GM13976 (cell line): ENCODE data around the gene NEIL1.
"Not testable (repeated sequence)": the region's sequence is repeated elsewhere in the genome, so short reads cannot be mapped to it uniquely, and the experiment has no call there.

Experiments
- DNase-seq: peaks from one replicate; pipeline ENCODE4 v3.0.0; 2012; ENCODE audit warnings: low spot score
- in situ Hi-C: fragments of 300-500 bp; cut with MboI; formaldehyde crosslinking; loops from one replicate; pipeline ENCODE4 v1.12.0; 2022; ENCODE audit warnings: low sequenced_read_pairs, mixed read lengths, inconsistent platforms; ENCODE audit not compliant: unreplicated experiment
- TF ChIP-seq, protein P1 (sequence below): IDR thresholded peaks from 2 replicates; pipeline ENCODE4 v1.5.1; 2012; ENCODE audit warnings: borderline replicate concordance, mild to moderate bottlenecking; ENCODE audit not compliant: insufficient read depth; ENCODE audit errors: extremely low read depth, missing control alignments, control extremely low read depth

The NEIL1 gene

DNA sequence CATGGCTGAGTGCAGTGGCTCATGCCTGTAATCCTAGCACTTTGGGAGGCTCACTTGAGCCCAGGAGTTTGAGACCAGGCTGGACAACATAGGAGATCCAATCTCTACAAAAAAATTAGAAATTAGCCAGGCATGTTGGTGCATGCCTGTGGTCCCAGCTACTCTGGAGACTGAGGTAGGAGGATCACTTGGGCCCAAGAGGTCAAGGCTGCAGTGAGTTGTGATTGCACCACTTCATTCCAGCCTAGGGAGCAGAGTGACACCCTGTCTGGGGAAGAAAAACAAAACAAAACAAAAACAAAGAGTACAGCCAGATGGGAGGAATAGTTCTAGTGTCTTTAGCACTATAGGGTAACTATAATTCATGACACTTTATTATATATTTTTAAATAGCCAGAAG, 37.1 kb upstream of the NEIL1 start:
- no peak for DNase-seq
- TF ChIP-seq, protein P1, sequence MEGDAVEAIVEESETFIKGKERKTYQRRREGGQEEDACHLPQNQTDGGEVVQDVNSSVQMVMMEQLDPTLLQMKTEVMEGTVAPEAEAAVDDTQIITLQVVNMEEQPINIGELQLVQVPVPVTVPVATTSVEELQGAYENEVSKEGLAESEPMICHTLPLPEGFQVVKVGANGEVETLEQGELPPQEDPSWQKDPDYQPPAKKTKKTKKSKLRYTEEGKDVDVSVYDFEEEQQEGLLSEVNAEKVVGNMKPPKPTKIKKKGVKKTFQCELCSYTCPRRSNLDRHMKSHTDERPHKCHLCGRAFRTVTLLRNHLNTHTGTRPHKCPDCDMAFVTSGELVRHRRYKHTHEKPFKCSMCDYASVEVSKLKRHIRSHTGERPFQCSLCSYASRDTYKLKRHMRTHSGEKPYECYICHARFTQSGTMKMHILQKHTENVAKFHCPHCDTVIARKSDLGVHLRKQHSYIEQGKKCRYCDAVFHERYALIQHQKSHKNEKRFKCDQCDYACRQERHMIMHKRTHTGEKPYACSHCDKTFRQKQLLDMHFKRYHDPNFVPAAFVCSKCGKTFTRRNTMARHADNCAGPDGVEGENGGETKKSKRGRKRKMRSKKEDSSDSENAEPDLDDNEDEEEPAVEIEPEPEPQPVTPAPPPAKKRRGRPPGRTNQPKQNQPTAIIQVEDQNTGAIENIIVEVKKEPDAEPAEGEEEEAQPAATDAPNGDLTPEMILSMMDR, result no peak
- in situ Hi-C loops, result loop anchor here (10.0 kb wide), 1 partner anchor 285 kb away; the partner anchor contains the start of gene PPCDC

DNA sequence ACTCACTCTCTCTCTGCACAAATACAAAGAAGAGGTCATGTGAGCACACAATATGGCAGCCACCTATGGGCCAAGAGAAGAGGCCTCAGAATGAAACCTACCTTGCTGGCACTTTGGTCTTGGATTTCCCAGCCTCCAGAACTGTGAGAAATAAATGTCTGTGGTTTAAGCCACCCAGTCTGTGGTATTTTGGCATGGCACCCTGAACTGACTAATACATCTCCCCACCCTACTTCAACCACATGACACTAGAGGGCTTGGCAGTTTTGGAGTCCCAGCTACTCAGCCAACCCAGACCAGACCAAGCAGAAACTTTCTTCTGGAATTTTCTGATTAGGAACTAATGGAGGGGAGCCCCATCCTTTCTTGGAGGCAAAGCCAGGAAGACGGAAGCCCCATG, 34.3 kb upstream of the NEIL1 start:
- in situ Hi-C loops, DNase-seq: not testable (repeated sequence)

DNA sequence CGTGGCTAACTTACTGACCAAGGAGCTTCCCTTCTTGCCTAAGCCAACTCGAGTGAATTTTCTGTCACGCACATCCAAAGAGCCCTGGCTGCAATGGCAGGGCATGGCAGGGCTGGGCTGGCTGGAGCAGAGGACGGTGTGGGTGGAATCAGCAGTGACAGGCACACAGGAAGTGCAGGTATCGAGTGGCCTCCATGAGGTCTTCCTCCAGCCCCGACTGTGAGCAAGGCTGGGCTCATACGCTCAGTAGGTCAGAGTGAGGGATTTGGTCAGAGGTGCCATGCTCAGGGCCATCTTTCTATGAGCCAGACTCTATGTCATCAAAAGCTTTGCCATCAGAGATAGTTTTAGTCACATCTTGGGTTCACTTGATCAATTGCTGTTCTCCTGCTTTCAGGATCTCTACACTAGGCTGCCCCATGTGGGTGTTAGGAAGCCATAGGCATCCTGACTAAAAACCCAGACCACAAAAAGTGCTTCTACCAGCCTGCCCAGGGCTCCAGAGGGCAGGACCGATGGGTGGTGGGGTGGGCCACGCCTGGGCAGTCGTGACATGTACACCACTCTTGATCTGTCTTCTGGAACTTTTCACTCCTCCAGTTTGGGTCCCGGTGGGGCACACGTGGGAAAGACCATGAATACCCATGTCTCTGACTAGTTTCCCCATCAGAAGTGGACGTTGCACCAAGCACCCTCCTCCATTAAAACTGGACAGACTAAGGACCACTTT, 33.6 kb upstream of the NEIL1 start:
- DNase-seq, result no peak
- in situ Hi-C loops, result no loop called here

DNA sequence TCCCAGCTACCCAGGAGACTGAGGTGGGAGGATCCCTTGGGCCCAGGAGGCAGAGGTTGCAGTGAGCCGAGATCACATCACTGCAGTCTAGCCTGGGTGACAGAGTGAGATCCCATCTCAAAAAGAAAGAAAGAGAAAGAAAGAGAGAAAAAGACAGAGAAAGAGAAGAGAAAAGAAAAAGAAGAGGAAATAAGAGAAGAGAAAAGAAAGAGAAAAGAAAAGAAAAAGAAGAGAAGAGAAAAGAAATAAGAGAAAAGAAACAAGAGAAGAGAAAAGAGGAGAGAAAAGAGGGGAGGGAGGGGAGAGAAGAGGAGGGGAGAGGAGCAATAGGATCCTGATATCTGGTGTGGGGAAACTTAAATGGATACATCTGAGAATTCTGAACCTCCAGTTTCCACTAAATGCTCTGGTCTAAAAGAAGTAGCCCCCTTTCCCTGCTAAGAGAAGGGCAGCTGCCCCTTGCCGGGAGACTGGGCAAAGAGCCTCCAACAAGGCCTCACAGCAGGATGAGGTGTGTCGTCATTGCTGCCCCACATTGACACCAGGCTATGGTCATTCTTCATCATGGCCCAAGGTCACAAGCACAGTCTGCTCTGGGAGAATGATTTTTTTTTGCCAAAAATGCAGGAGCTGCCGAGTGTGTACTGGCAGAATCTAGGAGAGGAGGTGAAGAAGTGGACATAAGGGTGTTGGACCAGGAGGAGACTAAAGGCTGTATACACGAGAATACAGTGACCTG, 32.1 kb upstream of the NEIL1 start:
- in situ Hi-C loops, result no loop called here

More for the DNA sequence above, 33.6 kb upstream of the NEIL1 start:
- TF ChIP-seq, protein P1, result no peak

DNA sequence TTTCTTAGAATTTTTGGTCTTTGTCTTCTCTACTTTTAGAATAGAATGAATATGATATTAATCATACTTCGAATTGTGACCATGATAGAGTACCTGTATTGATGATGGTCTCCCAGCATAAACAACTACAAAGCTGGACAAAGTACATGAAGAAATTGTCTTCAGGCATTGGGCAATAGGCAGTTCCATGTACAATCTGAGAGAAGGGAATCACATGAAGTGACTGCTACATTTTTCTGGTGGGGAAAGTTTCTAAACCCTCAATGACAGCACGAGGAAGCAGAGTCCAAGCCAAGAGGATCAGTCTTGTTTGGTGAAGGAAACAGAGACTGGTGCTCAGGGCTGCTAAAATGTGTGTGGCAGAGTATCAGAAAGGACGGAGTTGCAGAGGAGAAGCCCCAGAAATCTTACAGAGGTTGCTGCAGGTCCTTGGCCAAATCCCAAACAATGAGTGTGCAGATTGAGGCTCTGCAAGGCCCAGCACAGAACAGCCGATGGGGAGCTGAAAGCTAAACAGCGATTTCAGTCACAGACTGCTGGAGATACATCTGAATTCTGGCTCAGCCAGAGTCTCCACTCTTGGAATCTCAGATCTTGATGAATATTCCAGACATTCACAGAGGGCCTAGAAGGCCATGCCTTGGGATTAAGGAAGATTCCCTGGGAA, 27.5 kb upstream of the NEIL1 start:
- in situ Hi-C loops, DNase-seq: not testable (repeated sequence)

More for the DNA sequence above, 32.1 kb upstream of the NEIL1 start:
- no peak for DNase-seq
- TF ChIP-seq, protein P1, result no peak

DNA sequence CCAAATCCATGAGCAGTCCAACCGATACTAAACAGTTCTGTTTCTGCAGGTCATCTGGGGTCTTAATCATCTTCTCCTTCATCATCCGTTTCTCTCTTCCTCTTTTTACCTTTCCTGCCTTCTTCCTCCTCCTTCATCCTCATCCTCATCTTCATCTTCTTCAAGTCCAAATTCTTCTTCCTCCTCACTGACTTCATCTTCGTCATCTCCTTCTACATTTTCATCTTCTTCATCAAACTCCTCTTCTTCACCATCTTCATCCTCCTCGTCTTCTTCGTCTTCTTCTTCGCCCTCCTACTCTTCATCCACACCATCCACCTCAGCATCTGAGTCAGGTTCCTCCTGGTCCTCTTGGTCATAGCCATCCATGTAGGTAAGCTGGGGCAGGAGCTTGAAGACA, 25.1 kb upstream of the NEIL1 start:
- TF ChIP-seq, protein P1, result no peak
- in situ Hi-C loops, result no loop called here
- no peak for DNase-seq

DNA sequence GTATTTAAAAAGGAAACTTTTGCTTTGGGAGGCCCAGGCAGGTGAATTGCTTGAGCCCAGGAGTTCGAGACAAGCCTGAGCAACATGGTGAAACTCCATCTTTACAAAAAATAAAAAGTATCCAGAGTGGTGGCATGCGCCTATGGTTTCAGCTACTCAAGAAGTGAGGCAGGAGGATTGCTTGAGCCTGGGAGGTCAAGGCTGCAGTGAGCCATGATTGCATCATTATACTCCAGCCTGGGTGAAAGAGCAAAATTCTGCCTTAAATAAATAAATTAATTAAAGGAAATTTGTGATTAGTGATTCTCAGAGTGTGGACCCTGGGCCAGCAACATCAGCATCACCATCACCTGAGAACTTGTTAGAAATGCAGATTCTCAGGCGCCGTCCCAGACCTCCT, 20.9 kb upstream of the NEIL1 start:
- in situ Hi-C loops, result no loop called here
- no peak for DNase-seq
- TF ChIP-seq, protein P1, result no peak
